HG02852 (cell line): ENCODE data around the gene CHRNE.
A peak's percentile ranks its signal among the peaks of the same experiment; 100 is the strongest.
"Not testable (repeated sequence)": the region's sequence is repeated elsewhere in the genome, so short reads cannot be mapped to it uniquely, and the experiment has no call there.

ENCODE experiments used
- ATAC-seq: cut with Tn5 transposase; IDR thresholded peaks from one replicate; pipeline ENCODE4 v1.9.1; 2021; ENCODE audit warnings: mild to moderate bottlenecking, moderate library complexity; ENCODE audit not compliant: unreplicated experiment

CHRNE gene

DNA sequence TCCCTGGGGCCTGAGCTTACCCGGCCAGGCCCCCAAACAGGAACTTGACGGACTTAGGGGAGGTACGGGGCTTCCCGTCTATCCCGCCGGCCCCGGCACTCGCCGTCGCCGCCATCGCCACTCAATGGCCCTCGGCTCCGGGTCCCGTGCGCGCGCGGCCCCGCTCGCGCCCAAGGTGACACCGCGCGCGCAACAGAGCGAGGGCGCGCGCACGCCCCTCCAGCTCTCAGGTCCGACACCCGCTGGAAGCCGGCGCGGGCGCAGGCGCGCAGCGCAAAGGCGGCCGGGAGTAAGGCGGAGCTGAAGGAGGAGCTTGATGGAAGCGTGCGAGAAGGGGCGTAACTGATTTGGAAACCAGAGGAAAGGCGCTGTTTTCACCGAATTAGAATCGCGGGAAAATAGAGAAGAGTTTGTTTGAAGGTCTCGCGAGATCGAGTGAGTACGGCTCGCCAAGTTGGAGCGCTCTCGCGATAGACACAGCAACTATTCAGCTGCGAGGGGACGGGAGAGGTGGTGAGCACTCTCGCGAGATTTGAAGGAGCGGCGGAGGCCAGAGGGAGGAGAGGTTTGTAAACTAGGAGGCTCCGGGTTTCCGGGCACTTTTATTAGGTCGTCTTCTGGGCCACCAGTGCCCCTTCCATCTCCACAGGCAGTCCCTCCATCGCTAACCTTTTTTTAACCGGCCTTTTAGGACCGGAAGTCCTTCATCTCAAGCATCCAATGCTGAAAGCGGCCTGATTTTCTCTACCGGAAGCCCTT, 37.1 kb upstream of the CHRNE start, which contains the start of the genes RNF167 and SLC25A11:
Gene RNF167 (plus strand): TSS at position 473 of the 759 bp plus-strand sequence. CDS start 642 bp downstream, outside the sequence.
Gene SLC25A11 (minus strand): TSS at position 251 of the 759 bp plus-strand sequence. CDS start 136 bp downstream, at position 115.
- ATAC-seq, result peak; percentile 65

DNA sequence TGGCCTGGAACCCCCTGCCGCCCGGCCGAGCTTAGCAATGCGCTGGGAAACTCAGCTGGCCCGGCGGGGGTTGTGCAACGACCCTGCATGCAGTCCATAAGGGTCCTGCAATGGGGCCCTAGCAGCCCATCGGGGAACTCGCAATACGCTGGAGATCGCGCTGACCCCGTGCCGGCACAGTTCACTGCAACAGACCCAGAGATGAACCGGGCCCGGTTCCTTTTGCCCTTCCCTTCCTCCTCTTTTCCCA, 36.6 kb upstream of the CHRNE start:
- peak; percentile 21 for ATAC-seq

DNA sequence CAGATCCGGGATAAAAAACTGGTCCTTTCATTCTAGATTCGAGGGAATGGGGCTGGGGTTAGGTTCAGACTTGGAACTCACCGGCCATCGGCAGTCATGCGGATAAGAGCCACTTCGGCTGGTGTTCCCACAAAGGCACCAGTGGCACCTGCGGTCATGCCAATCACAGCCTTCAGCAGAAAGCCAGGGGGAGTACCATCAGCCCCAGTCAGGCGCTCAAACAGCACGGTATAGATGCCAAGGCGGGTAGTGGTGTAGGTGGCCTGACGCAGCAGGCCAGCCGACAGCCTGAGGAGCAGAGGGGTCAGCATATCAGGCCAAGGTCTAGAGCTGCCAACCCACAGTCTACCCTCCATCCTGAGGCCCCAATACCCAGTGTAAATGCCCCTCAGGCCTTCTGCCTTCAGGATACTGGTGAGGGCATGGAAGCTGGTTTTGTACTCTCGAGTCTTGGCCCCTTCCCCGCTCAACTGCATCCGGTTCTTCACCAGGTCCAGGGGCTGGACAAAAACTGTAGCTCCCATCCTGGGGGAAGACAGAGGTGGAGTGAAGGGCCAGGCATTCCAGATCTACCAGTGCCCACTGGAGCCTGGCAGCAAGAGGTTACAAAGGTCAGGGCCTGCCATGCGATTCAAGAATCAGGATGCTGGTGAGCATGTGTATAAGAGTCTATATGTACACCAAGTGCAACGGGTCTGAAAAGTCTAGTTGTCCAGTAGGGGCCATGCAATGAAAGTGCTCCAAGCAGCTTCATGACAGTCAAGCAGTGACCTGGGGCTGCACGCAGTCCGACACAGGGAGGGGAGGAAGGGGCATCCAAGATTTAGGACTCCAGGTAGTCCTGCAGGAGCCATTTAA, 36.0 kb upstream of the CHRNE start:
- no peak for ATAC-seq

DNA sequence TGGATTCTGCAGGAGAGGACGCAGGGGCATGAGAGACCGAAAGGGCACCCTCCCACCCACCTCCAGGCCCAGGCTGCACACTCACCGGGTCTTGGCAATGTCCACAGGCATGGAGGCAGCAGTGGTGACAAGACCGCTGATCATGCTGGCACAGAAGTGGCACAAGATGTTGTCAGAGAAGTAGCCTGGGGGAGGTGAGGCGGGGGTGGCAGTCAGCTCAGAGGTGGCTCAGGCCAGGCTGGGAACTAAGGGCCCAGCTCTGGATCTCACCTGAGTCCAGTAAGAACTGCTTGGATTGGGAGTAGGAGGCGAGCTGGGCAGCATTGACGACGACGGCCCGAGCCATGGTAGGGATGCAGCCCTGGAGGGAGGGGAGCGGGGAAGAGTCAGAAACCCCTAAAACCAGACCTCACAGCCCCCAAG, 35.2 kb upstream of the CHRNE start:
- no peak for ATAC-seq

DNA sequence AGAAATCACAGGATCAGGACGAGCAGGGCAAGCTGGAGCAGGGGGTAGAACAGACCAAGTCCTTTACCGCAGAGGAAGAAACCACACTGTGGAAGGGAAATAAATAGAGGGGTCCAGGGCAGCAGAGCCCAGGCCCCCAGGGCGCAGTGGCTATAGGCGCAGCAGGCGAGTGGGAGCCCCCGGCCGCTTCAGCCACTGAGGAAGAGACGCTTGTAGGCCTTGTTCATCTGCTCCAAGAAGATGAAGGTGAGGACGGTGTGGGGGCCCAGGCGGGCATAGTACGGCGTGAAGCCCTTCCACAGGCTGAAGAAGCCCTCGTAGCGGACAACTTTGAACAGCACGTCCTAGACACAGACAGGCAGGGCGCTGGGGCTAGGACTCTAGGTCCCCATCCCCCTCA, 34.7 kb upstream of the CHRNE start:
- no peak for ATAC-seq

DNA sequence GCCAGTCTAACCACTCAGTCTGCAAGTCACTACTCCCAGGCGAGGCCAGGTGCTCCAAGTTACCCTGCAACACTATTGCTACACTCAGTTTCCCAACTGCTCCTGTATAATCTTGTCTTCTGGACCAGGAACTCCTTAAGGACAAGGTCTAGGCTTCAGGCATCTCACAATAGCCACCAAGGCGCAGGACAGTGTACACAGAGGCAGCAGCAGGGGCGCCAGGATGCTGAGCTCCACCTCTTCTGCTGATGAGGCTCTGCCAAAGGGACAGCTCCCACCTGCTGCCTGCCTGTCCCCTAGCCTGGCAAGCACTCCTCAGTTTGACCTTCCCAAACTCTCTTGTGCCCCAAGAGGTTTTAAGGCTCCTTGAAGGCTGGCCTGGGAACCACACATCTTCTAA, 33.5 kb upstream of the CHRNE start:
- no peak for ATAC-seq

DNA sequence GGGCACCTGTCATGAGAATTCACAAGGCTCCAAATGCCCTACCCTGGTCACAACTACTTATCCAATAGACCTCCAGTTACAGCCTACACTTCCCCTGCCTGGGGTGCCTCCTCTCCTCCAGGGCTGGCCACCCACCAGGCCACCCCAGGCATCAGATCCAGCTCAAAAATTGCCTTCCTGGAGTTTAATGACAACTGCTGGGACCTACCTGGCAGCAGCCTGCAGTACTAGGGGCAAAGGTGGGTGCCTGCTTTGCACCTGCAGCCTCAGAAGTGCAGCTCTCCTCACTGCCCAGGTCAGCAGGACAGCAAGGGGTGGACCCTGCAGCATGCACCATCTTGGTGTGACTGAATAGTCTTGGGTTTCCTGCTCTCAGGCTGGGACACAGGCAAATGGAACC, 32.8 kb upstream of the CHRNE start:
- ATAC-seq, result no peak

DNA sequence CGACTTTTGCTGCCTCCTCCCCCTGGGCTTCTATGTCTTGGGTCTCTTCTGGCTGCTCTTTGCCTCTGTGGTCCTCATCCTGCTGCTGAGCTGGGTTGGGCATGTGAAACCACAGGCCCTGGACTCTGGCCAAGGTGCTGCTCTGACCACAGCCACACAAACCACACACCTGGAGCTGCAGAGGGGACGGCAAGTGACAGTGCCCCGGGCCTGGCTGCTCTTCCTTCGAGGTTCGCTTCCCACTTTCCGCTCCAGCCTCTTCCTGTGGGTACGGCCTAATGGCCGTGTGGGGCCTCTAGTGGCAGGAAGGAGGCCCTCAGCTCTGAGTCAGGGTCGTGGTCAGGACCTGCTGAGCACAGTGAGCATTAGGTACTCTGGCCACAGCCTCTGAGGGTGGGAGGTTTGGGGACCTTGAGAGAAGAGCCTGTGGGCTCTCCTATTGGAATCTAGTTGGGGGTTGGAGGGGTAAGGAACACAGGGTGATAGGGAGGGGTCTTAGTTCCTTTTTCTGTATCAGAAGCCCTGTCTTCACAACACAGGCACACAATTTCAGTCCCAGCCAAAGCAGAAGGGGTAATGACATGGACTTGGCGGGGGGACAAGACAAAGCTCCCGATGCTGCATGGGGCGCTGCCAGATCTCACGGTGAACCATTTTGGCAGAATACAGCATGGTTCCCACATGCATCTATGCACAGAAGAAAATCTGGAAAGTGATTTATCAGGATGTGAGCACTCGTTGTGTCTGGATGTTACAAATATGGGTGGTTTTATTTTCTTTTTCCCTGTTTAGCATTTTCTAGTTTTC, 31.5 kb upstream of the CHRNE start:
- ATAC-seq, result no peak

DNA sequence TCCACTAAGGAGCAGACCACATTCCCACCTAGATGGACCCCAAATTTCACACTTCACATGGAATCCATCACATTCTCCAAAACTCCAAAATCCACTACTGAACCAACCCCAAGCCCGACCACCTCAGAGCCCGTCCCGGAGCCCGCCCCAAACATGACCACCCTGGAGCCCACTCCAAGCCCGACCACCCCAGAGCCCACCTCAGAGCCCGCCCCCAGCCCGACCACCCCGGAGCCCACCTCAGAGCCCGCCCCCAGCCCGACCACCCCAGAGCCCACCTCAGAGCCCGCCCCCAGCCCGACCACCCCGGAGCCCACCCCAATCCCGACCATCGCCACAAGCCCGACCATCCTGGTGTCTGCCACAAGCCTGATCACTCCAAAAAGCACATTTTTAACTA, 30.7 kb upstream of the CHRNE start:
- no peak for ATAC-seq

DNA sequence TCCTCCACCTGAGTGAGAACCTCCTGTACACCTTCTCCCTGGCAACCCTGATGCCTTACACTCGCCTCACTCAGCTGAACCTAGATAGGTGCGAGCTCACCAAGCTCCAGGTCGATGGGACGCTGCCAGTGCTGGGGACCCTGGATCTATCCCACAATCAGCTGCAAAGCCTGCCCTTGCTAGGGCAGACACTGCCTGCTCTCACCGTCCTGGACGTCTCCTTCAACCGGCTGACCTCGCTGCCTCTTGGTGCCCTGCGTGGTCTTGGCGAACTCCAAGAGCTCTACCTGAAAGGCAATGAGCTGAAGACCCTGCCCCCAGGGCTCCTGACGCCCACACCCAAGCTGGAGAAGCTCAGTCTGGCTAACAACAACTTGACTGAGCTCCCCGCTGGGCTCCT, 29.9 kb upstream of the CHRNE start:
- ATAC-seq, result no peak

DNA sequence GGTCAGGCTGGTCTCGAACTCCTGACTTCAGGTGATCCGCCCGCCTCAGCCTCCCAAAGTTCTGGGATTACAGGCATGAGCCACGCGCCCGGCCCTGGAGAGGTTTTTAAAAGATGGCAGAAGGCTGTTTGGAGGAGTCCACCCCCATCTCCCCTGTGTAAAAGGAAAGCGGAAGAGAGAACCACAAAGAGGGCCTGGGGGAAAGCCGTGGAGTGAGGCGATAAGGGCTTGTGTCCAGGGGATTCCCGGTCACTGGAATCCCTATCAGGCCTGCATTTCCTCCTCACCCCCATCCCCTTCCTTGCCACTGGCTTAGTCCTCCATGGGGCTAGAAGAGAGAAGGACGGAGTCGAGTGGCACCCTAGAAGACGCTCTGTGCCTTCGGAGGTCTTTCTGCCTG, 29.1 kb upstream of the CHRNE start, which contains the start of gene GP1BA:
Gene GP1BA (plus strand): TSS at position 315 of the 400 bp plus-strand sequence. CDS start 328 bp downstream, outside the sequence.
- ATAC-seq, result no peak

DNA sequence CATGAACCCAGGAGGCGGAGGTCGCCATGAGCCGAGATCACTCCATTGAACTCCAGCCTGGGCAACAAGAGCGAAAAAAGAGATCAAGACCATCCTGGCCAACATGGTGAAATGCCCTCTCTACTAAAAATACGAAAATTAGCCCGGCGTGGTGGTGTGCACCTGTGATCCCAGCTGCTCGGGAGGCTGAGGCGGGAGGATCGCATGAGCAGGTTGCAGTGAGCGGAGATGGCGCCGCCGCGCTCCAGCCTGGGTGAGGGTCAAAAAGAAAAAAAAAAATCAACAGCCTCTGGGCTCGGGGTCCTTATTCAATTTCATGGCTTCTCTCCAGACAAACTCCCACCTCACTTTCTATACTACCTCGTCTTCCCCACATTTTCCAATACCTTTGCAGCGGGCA, 26.0 kb upstream of the CHRNE start:
- no peak for ATAC-seq

DNA sequence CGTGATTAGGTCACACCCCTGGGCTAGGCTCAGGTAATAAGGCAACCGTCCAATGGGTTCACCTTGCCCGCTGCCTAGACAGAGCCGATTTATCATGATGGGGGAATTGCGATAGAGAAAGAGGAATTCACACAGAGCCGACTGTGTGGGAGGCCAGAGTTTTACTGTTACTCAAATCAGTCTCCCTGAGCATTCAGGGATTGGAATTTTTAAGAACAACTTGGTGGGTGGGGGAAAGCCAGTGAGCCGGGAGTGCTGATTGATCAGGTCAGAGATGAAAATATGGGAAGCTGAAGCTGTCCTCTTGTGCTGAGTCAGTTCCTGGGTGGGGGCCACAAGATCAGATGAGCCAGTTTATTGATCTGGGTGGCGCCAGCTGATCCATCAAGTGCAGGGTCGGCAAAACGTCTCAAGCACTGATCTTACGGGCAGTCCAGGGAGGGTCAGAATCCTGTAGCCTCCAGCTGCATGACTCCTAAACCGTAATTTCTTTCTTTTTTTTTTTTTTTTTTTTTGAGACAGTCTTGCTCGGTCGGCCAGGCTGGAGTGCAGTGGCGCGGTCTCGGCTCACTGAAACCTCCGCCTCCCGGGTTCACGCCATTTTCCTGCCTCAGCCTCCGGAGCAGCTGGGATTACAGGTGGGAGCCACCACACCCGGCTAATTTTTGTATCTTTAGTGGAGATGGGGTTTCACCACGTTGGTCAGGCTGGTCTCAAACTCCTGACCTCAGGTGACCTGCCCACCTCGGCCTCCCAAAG, 23.9 kb upstream of the CHRNE start:
- ATAC-seq, result not testable (repeated sequence)

DNA sequence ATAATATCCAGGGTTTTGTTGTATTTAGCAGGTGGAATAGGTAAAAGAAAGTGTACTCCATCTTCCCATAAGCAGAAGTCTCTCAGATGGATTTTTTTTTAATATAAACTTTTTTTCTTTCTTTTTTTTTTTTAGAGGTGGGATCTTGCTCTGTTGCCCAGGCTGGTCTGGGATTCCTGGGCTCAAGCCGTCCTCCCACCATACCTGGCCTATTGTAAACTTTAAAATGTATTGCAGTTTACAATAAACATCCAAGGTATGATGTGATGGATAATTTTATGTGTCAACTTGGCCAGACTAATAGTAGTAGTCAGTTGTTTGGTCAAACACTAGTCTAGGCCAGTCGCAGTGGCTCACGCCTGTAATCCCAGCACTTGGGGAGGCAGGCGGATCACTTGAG, 18.4 kb upstream of the CHRNE start:
- no peak for ATAC-seq

DNA sequence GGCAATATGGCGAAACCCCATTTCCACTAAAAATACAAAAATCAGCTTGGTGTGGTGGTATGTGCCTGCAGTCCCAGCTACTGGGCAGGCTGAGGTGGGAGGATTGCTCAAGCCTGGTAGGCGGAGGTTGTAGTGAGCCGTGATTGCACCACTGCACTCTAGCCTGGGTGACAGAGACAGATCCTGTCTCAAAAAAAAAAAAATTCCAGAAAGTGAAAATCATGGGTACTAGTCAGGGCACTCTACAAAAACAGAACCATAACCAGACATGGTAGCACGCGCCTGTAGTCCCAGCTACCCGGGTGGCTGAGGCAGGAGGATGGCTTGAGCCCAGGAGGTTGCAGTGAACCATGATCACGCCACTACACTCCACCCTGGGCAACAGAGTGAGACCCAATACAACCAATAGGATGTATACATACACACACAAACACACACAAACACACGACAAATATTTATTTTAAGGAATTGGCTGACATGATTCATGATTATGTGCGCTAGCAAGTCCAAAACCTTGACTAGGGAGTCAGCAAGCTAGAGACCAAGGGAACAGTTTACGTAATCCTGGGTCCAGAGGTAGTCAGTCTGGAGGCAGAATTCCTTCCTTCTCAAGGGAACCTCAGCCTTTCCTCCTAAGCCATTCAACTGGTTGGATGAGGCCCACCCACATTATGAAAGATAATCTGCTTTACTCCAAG, 17.6 kb upstream of the CHRNE start:
- ATAC-seq, result no peak

DNA sequence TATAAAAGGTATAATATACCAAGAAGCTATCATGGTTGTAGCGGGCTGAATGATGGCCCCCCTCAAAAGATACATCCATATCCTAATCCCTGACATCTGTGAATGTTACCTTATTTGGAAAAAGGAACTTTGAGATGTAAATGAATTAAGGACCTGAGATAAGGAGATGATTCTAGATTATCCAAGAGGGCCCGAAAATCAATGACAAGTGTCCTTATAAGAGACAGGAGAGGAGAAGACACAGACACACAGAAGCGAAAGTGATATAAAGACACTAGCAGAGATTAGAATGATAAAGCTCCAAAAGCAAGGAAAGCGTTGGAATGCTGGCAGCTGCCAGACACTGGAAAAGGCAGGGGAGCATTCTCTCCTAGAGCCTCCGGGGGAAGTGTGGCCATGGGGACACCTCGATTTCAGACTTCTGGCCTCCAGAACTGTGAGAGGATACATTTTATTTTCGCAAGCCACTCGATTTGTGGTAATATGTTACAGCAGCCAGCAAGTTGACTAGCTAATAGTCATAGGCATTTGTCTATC, 16.7 kb upstream of the CHRNE start:
- no peak for ATAC-seq

DNA sequence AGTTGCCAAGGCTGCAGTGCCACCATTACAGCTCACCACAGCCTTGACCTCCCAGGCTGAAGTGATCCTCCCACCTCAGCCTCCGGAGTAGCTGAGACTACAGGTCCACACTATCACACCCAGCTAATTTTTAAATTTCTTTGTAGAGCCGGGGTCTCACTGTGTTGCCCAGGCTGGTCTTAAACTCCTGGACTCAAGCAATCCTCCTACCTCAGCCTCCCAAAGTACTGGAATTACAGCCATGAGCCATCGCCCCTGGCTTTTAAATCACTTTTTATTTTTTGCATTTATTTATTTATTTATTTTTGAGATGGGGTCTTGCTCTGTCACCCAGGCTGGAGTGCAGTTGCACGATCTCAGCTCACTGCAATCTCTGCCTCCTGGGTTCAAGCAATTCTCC, 11.7 kb upstream of the CHRNE start:
- not testable (repeated sequence) for ATAC-seq

DNA sequence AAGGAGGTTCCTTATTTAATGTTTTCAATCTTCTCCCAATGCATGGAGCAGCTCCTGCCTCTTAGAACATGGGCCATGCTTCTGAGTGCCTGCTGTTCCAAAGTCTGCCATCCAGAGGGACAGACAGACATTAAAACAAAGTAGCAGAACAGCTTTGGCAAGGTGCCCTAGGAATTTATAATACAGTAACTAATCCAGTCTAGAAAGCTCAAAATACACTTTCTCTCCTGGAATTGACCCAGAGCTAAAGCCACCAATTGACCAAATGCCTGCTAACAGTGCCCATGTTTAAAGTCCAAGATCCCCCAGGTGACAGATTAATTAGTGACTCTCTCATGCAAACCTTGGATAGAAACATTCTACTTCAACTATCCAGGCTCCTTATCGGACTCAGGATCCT, 11.1 kb upstream of the CHRNE start:
- no peak for ATAC-seq

DNA sequence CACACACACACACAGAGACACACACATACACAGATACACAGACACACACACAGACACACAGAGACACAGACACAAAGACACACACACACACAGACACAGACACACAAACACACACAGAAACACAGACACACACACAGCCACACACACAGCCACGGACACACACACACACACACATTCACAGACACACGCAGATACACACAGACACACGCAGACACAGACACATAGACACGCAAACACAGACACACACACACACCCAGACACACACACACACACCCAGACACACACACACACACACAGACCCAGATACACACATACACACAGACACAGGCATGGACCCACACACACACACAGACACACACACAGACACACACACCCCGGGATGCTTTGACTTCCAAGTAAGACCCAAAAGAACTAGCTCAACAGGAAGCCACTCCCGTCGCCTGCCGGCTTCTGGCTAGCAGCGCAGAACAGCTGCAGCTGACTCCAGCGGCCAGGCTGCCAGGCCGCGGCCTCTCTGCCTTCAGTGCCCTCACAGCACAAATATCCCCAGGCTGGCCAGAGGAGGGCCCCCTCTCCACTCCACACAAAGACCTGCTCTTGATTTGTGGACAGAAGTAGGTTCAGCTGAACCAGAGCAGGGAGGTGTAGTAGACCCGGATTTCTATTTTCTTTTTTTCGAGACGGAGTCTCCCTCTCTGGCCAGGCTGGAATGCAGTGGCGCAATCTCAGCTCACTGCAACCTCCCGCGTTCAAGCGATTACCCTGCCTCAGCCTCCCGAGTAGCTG, 6.0 kb upstream of the CHRNE start:
- no peak for ATAC-seq
